IMR-90 (cell line): ENCODE results near the gene HNF1B. TPM values are rescaled to one million over a fixed set of nuclear protein-coding genes. Genes with fewer than 3 reads are reported as not detected.

Experiments used
- ATAC-seq: fragments of 200-7000 bp; cut with Tn5 transposase; 2 replicates; pipeline ENCODE4 v1.9.1; 2020; ENCODE audit warnings: low read depth, mild to moderate bottlenecking, moderate library complexity
- BruUV-seq: library from RNA; stranded (reverse); fragments of 400-500 nt; replicated peaks from 2 replicates; lab custom pipeline; 2021; lab: Mats Ljungman, UMichigan
- CTCF ChIA-PET: fragments of 300-600 bp; formaldehyde crosslinking; extraction: SDS; loops from one replicate; lab custom pipeline; 2021; ENCODE audit warnings: antibody characterized with exemption; lab: Yijun Ruan, JAX
- POLR2A ChIA-PET: fragments of 300-600 bp; sonication (Branson Sonifier 250); formaldehyde crosslinking; loops from one replicate; lab custom pipeline; 2022; ENCODE audit warnings: antibody characterized with exemption; ENCODE audit not compliant: unreplicated experiment; lab: Charles Lee
- DNase-seq: peaks from one replicate; pipeline ENCODE4 v3.0.0; 2013
- H2AFZ ChIP-seq: replicated peaks from 2 replicates; pipeline ENCODE3; 2013; ENCODE audit warnings: low read length, mild to moderate bottlenecking; ENCODE audit not compliant: poor library complexity
- H2AK5ac ChIP-seq: 2 replicates; pipeline ENCODE4 v1.6.1; 2013; ENCODE audit warnings: low read depth, low read length, inconsistent platforms
- H2AK9ac ChIP-seq: replicated peaks from 2 replicates; pipeline ENCODE3; 2013; ENCODE audit warnings: mild to moderate bottlenecking, low read depth, low read length, moderate library complexity; ENCODE audit not compliant: poor library complexity
- H2BK120ac ChIP-seq: 2 replicates; pipeline ENCODE4 v1.6.1; 2013; ENCODE audit warnings: low read depth, low read length, inconsistent platforms
- H2BK15ac ChIP-seq: 3 replicates; pipeline ENCODE4 v1.6.1; 2013; ENCODE audit warnings: low read depth, low read length, inconsistent platforms
- H2BK20ac ChIP-seq: 2 replicates; pipeline ENCODE4 v1.6.1; 2013; ENCODE audit warnings: low read depth, mild to moderate bottlenecking, inconsistent platforms, low read length, moderate library complexity
- H2BK5ac ChIP-seq: 2 replicates; pipeline ENCODE4 v1.6.1; 2013; ENCODE audit warnings: mild to moderate bottlenecking, low read depth, low read length, inconsistent platforms; ENCODE audit not compliant: poor library complexity, severe bottlenecking
- H3K14ac ChIP-seq: replicated peaks from 2 replicates; pipeline ENCODE4 v1.6.1; 2013; ENCODE audit warnings: low read depth, low read length, inconsistent platforms
- H3K18ac ChIP-seq: 2 replicates; pipeline ENCODE4 v1.6.1; 2013; ENCODE audit warnings: low read depth, low read length, control low read depth
- H3K23ac ChIP-seq: 2 replicates; pipeline ENCODE4 v1.6.1; 2013; ENCODE audit warnings: low read depth, low read length, inconsistent platforms
- H3K27ac ChIP-seq: 2 replicates; pipeline ENCODE4 v1.5.1; 2013; ENCODE audit warnings: mild to moderate bottlenecking, control low read depth, low read length; ENCODE audit not compliant: insufficient read depth
- H3K27me3 ChIP-seq: 2 replicates; pipeline ENCODE4 v1.6.1; 2013; ENCODE audit warnings: low read length; ENCODE audit not compliant: control insufficient read depth, insufficient read depth
- H3K36me3 ChIP-seq: 2 replicates; pipeline ENCODE4 v1.6.1; 2013; ENCODE audit warnings: low read length, mixed read lengths; ENCODE audit not compliant: control insufficient read depth, insufficient read depth
- H3K4ac ChIP-seq: 2 replicates; pipeline ENCODE4 v1.6.1; 2013; ENCODE audit warnings: low read depth, low read length, inconsistent platforms
- H3K4me1 ChIP-seq: 2 replicates; pipeline ENCODE4 v1.6.1; 2013; ENCODE audit warnings: low read length, mixed read lengths; ENCODE audit not compliant: control insufficient read depth, insufficient read depth
- H3K4me2 ChIP-seq: 2 replicates; pipeline ENCODE4 v1.6.1; 2013; ENCODE audit warnings: low read depth, mild to moderate bottlenecking, control low read depth, low read length, moderate library complexity
- H3K4me3 ChIP-seq: 2 replicates; pipeline ENCODE4 v1.5.1; 2013; ENCODE audit warnings: low read depth, mild to moderate bottlenecking, control low read depth, low read length, moderate library complexity; ENCODE audit not compliant: insufficient read depth
- H3K56ac ChIP-seq: 2 replicates; pipeline ENCODE4 v1.6.1; 2013; ENCODE audit warnings: low read length, inconsistent platforms; ENCODE audit not compliant: insufficient read depth; ENCODE audit errors: extremely low read depth
- H3K79me1 ChIP-seq, 2 experiments: 2 replicates each; pipeline ENCODE4 v1.6.1; 2013; ENCODE audit warnings: low read length in 2 of 2, inconsistent platforms in 1 of 2, low read depth in 1 of 2
- H3K9ac ChIP-seq: 2 replicates; pipeline ENCODE4 v1.6.1; 2013; ENCODE audit warnings: low read depth, low read length, control low read depth
- H3K9me1 ChIP-seq: 2 replicates; pipeline ENCODE4 v1.6.1; 2013; ENCODE audit warnings: low read length, inconsistent platforms; ENCODE audit not compliant: insufficient read depth
- H3K9me3 ChIP-seq: 2 replicates; pipeline ENCODE4 v1.6.1; 2013; ENCODE audit warnings: low read length; ENCODE audit not compliant: control insufficient read depth, insufficient read depth
- H4K20me1 ChIP-seq: 2 replicates; pipeline ENCODE4 v1.6.1; 2013; ENCODE audit warnings: low read length, inconsistent platforms; ENCODE audit not compliant: insufficient read depth
- H4K5ac ChIP-seq: 2 replicates; pipeline ENCODE4 v1.6.1; 2013; ENCODE audit warnings: mild to moderate bottlenecking, low read depth, low read length, control low read depth
- H4K8ac ChIP-seq, 2 experiments: 2 replicates each; pipeline ENCODE4 v1.6.1; 2013; ENCODE audit warnings: low read depth in 2 of 2, low read length in 2 of 2, control low read depth in 1 of 2, inconsistent platforms in 1 of 2
- H4K91ac ChIP-seq: 2 replicates; pipeline ENCODE4 v1.6.1; 2013; ENCODE audit warnings: low read depth, low read length, inconsistent platforms; ENCODE audit not compliant: insufficient read depth
- CEBPB ChIP-seq: IDR thresholded peaks from 2 replicates; pipeline ENCODE4 v1.6.1; 2012; ENCODE audit warnings: low read depth, low read length, improper control_type of control experiment
- MAFK ChIP-seq: IDR thresholded peaks from 2 replicates; pipeline ENCODE4 v1.6.1; 2012; ENCODE audit warnings: low read depth, low read length, improper control_type of control experiment
- WGBS, 2 experiments: methylation state at CpG; one replicate each; pipeline versions ENCODE4 v1.1.5 to v1.1.7; 2013; ENCODE audit warnings: missing lambda C conversion rate in 2 of 2; ENCODE audit not compliant: insufficient read length in 1 of 2; ENCODE audit errors: extremely low coverage in 2 of 2; 5-methylcytosine and 5-hydroxymethylcytosine counted together
- dilution Hi-C: fragments of 300-500 bp; cut with HindIII; formaldehyde crosslinking; loops from one replicate; pipeline ENCODE4 v1.14.3; 2018; ENCODE audit warnings: low sequenced_read_pairs; ENCODE audit not compliant: unreplicated experiment
- in situ Hi-C: fragments of 300-500 bp; cut with MboI; formaldehyde crosslinking; loops from 3 replicates; pipeline ENCODE4 v1.14.3; 2019; ENCODE audit warnings: low sequenced_read_pairs, inconsistent platforms, mixed read lengths
- intact Hi-C: fragments of 100-400 bp; cut with micrococcal nuclease; formaldehyde crosslinking; loops from 2 replicates; pipeline ENCODE4 v1.10.0; 2022
- polyA plus RNA-seq, 3 experiments: library from polyadenylated mRNA; depleted of rRNA; stranded (reverse); fragments of >200 nt; gene quantifications; 2 replicates each; pipeline ENCODE4 v1.2.3, GENCODE V29; 2012; ENCODE audit warnings: low replicate concordance in 1 of 3
- total RNA-seq: library from RNA; depleted of rRNA; stranded (reverse); fragments of >200 nt; gene quantifications from 2 replicates; pipeline ENCODE4 v1.2.3, GENCODE V29; 2012

The HNF1B gene
- total and polyA plus RNA-seq, 2 of the 4 experiments (the other 2 are of a cell fraction) = not detected

DNA sequence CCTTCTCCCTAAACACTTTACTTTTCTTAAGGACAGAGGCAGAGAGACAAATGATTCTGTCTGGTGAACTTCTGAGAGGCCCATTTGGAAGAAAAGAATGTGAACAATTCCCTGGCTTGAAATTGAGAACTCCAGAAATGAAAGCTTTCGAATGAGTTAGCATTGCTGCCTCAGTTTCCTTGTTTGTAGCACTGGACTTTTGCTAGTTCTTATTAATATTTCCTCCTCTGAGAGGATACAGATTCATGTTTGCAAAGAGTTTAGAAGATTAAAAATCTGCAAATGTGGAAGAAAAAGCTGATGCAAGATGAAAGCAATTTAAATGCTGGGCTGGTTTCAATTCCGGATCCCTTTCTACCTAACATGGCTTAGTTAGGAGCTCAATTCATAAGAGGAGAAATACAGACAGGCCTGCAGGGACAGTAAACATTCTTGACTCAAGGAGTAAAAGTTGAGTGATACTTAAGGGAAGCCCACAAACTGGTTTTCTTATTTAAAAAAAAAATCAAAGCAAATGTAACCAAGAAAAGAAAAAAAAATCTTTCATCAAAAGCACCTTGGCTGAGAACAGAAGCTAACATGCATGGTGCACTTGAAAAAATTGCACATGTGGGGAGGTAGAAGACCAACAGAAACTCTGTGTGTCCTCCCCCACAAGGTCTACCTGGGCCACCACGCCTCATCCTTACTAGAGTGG is 27.1 kb downstream of the HNF1B start:
- intact Hi-C loops = loop anchor here (10.0 kb wide), 1 partner anchor 77 kb away; no protein-coding TSS in a partner anchor
- no TSS peak for BruUV-seq
- Histone ChIP-seq H3K18ac (peak overlapping the region; percentile 41), H3K79me1 (no peaks in the 10 kb centered on the region), H3K4me1 (peaks cover 11% of the 10 kb centered on the region), H3K36me3 (no peaks in the 10 kb centered on the region), H2AK5ac (peak overlapping the region; percentile 22; the same call in 1 of the 2 replicates), H2BK5ac (peak overlapping the region; percentile 36), H4K8ac (peak overlapping the region in 1 of 2 experiments; percentile 14; a peak in 1 of 4 replicates), H3K9me1 (no peaks in the 10 kb centered on the region; the same call in 1 of the 2 replicates), H4K91ac (peak overlapping the region; percentile 45), H2AFZ (no peak overlapping the region), H3K14ac (peak overlapping the region; percentile 32), H3K56ac (no peak overlapping the region; the same call in 1 of the 2 replicates), H3K27me3 (peaks cover 16% of the 10 kb centered on the region), H3K27ac (0 out of 2 replicates have a peak overlapping the region, but pooled peaks have one; percentile 10), H2BK15ac (peak overlapping the region; percentile 17; the same call in 1 of the 3 replicates), H3K4me2 (peak overlapping the region; percentile 60), H2BK120ac (peak overlapping the region; percentile 65), H3K9me3 (no peaks in the 10 kb centered on the region), H4K20me1 (no peaks in the 10 kb centered on the region), H4K5ac (peak overlapping the region; percentile 39), H3K4me3 (no peak overlapping the region), H3K23ac (peak overlapping the region; percentile 5; the same call in 1 of the 2 replicates), H2BK20ac (peak overlapping the region; percentile 36), H2AK9ac (peak overlapping the region; percentile 6), H3K4ac (peak overlapping the region; percentile 51), H3K9ac (no peak overlapping the region)
- ATAC-seq (no peak), DNase-seq (no peak)
- WGBS, 2 experiments = no CpG with 5 or more reads among the region's 3 CpGs
- no peak for TF ChIP-seq MAFK
- 0 out of 2 replicates have a peak, but pooled peaks have one; percentile 6 for TF ChIP-seq CEBPB
- POLR2A ChIA-PET = no interaction called here
- in situ Hi-C loops = no loop called here
- CTCF ChIA-PET = interaction anchor here (1.1 kb wide), 1 partner anchor 14 kb away, joined by 5 read pairs; no protein-coding TSS in a partner anchor
- dilution Hi-C loops = no loop called here
